Body of pancreas (tissue), 4 donors: ENCODE data around the gene FBXO10. TPM values are rescaled to one million over a fixed set of nuclear protein-coding genes. Genes with fewer than 3 reads are reported as not detected.
A peak's percentile ranks its signal among the peaks of the same experiment; 100 is the strongest.
"Not testable (repeated sequence)": the region's sequence is repeated elsewhere in the genome, so short reads cannot be mapped to it uniquely, and the experiment has no call there.

ENCODE experiments used
- ATAC-seq: fragments of 150-250 bp; one replicate; pipeline ENCODE4 v1.9.1; 2016
- DNase-seq, 4 donors: peaks; one replicate each; pipeline ENCODE4 v3.0.0-alpha.2; 2019
- H3K27ac ChIP-seq, 4 donors: fragments of 200-600 bp; sonication (generic); 1 replicate in 3 of 4; 2 replicates in 1 of 4; pipeline versions ENCODE4 v1.5.1 to v1.6.1; 2016 to 2019; ENCODE audit warnings: mild to moderate bottlenecking in 1 of 4, mixed read lengths in 1 of 4, moderate library complexity in 1 of 4
- H3K27me3 ChIP-seq, 2 donors: fragments of 200-600 bp; sonication (generic); one replicate each; pipeline ENCODE4 v1.6.0; 2016; ENCODE audit warnings: mild to moderate bottlenecking in 1 of 2
- H3K36me3 ChIP-seq, 2 donors: fragments of 200-600 bp; sonication (generic); replicated peaks in 1 of 2; 2 replicates each; pipeline ENCODE4 v1.5.1; 2016; ENCODE audit warnings: low read depth in 2 of 2; ENCODE audit not compliant: insufficient read depth in 1 of 2
- H3K4me1 ChIP-seq: fragments of 200-600 bp; sonication (generic); one replicate; pipeline ENCODE4 v1.6.0; 2016
- H3K4me3 ChIP-seq, 2 donors: fragments of 200-600 bp; sonication (generic); 1 replicate in 1 of 2; 2 replicates in 1 of 2; pipeline ENCODE4 v1.5.1; 2016 to 2019
- H3K9me3 ChIP-seq, 3 donors: fragments of 200-600 bp; sonication (generic); 1 replicate in 2 of 3; 2 replicates in 1 of 3; pipeline ENCODE4 v1.5.1; 2016
- CTCF ChIP-seq, 7 experiments: fragments of 450-650 bp in 4 of 7; fragments of 200-600 bp in 3 of 7; sonication (generic) in 3 of 7; IDR thresholded peaks; one replicate each; pipeline ENCODE4 v1.5.1; 2016 to 2019; ENCODE audit warnings: antibody characterized with exemption in 7 of 7
- POLR2A ChIP-seq, 3 donors: fragments of 450-650 bp; IDR thresholded peaks; one replicate each; pipeline ENCODE4 v1.6.1; 2016; ENCODE audit warnings: antibody characterized with exemption in 3 of 3, mild to moderate bottlenecking in 2 of 3
- WGBS, 2 donors: methylation state at CpG; one replicate each; pipeline ENCODE4 v1.1.5; 2017; 5-methylcytosine and 5-hydroxymethylcytosine counted together
- intact Hi-C: fragments of 100-400 bp; cut with DNase I; formaldehyde crosslinking; loops from one replicate; pipeline ENCODE4 v1.15.1; 2023
- total RNA-seq, 2 donors: library from RNA; depleted of rRNA; stranded (reverse); fragments of >200 nt; gene quantifications; one replicate each; pipeline ENCODE4 v1.1.0, GENCODE V29; 2016

FBXO10 gene
- total RNA-seq, 2 donors from 2014 or later, result 13.2 to 15.3 TPM

- intact Hi-C loops, result no loop called here
- 67 to 83% methylated on average over 3 of the region's 3 CpGs for WGBS, 2 donors
- H3K36me3 ChIP-seq, result no peaks in the 10 kb centered on the region
- H3K4me3 ChIP-seq, result no peak overlapping the region
- H3K9me3 ChIP-seq, result no peaks in the 10 kb centered on the region
- H3K27ac ChIP-seq, result no peak overlapping the region
- no peak for TF ChIP-seq POLR2A (IDR thresholded peaks at IDR 0.05)
- TF ChIP-seq CTCF (IDR thresholded peaks at IDR 0.05), result no peak
- ATAC-seq, result no peak
- H3K4me1 ChIP-seq, result peaks cover 5% of the 10 kb centered on the region
- DNase-seq, result no peak
- H3K27me3 ChIP-seq, result no peaks in the 10 kb centered on the region
These were observed 95.4 kb downstream of the FBXO10 start for GRCh38 chr9:37480759-37481158.

- DNase-seq, H3K27me3 ChIP-seq, H3K4me3 ChIP-seq, ATAC-seq, H3K36me3 ChIP-seq, H3K4me1 ChIP-seq, intact Hi-C loops, H3K27ac ChIP-seq, H3K9me3 ChIP-seq: not testable (repeated sequence)
- WGBS, 2 donors, result 60 to 65% methylated on average over 5 of the region's 5 CpGs
These were observed 98.1 kb downstream of the FBXO10 start for GRCh38 chr9:37477987-37478619.

- H3K4me3 ChIP-seq, intact Hi-C loops, H3K9me3 ChIP-seq, H3K27me3 ChIP-seq, DNase-seq, H3K27ac ChIP-seq, H3K36me3 ChIP-seq, H3K4me1 ChIP-seq, ATAC-seq: not testable (repeated sequence)
- WGBS, 2 donors, result 79 to 84% methylated on average over 4 of the region's 4 CpGs
These were observed 98.7 kb downstream of the FBXO10 start for GRCh38 chr9:37477443-37477842.

GRCh38 chr9:37476930-37477329 lies 99.2 kb downstream of the FBXO10 start:
- no peak for ATAC-seq
- H3K4me1 ChIP-seq, result peaks cover 8% of the 10 kb centered on the region
- peak in 1 of 4 donors; percentile 39 for DNase-seq
- intact Hi-C loops, result no loop called here
- H3K27me3 ChIP-seq, result no peaks in the 10 kb centered on the region
- H3K36me3 ChIP-seq, result no peaks in the 10 kb centered on the region
- no peak for TF ChIP-seq CTCF (IDR thresholded peaks at IDR 0.05)
- TF ChIP-seq POLR2A (IDR thresholded peaks at IDR 0.05), result no peak
- 31 to 33% methylated on average over 11 of the region's 11 CpGs for WGBS, 2 donors
- H3K27ac ChIP-seq, result no peak overlapping the region
- H3K9me3 ChIP-seq, result no peaks in the 10 kb centered on the region
- no peak overlapping the region for H3K4me3 ChIP-seq

GRCh38 chr9:37474438-37474837 lies 101.7 kb downstream of the FBXO10 start:
- intact Hi-C loops, result no loop called here

GRCh38 chr9:37473982-37474381 lies 102.2 kb downstream of the FBXO10 start:
- intact Hi-C loops, H3K4me3 ChIP-seq, DNase-seq, H3K4me1 ChIP-seq, H3K9me3 ChIP-seq, H3K27ac ChIP-seq, H3K27me3 ChIP-seq, ATAC-seq, H3K36me3 ChIP-seq: not testable (repeated sequence)
- WGBS, 2 donors, result 60 to 63% methylated on average over 6 of the region's 6 CpGs

More at GRCh38 chr9:37474438-37474837, 101.7 kb downstream of the FBXO10 start:
- no peaks in the 10 kb centered on the region for H3K9me3 ChIP-seq
- H3K4me3 ChIP-seq, result no peak overlapping the region
- ATAC-seq, result no peak
- peaks cover 10% of the 10 kb centered on the region for H3K4me1 ChIP-seq
- H3K27ac ChIP-seq, result no peak overlapping the region
- no peaks in the 10 kb centered on the region for H3K27me3 ChIP-seq
- H3K36me3 ChIP-seq, result no peaks in the 10 kb centered on the region
- TF ChIP-seq CTCF (IDR thresholded peaks at IDR 0.05) (no peak), POLR2A (IDR thresholded peaks at IDR 0.05) (no peak)
- 75 to 83% methylated on average over 3 of the region's 3 CpGs for WGBS, 2 donors
- no peak for DNase-seq
